Peyer's patch (tissue), 4 donors: ENCODE results near the gene REEP6. TPM values are rescaled to one million over a fixed set of nuclear protein-coding genes. Genes with fewer than 3 reads are reported as not detected.

Experiments used
- DNase-seq, 3 donors: peaks; one replicate each; pipeline ENCODE4 v3.0.0-alpha.2; 2017 to 2019
- H3K27ac ChIP-seq, 4 donors: fragments of 200-600 bp; sonication (generic); one replicate each; pipeline ENCODE4 v1.5.1; 2016 to 2019
- H3K27me3 ChIP-seq, 2 donors: fragments of 200-600 bp; sonication (generic); one replicate each; pipeline ENCODE4 v1.5.1; 2019
- H3K36me3 ChIP-seq, 3 donors: fragments of 200-600 bp; sonication (generic); one replicate each; pipeline ENCODE4 v1.5.1; 2016 to 2019
- H3K4me1 ChIP-seq, 4 donors: fragments of 200-600 bp; sonication (generic); one replicate each; pipeline ENCODE4 v1.5.1; 2016 to 2019
- H3K4me3 ChIP-seq, 4 donors: fragments of 200-600 bp; sonication (generic); 1 replicate in 3 of 4; 2 replicates in 1 of 4; pipeline ENCODE4 v1.5.1; 2016 to 2019; ENCODE audit warnings: mild to moderate bottlenecking in 1 of 4
- H3K9me3 ChIP-seq, 4 donors: fragments of 200-600 bp; sonication (generic); one replicate each; pipeline ENCODE4 v1.5.1; 2016 to 2019; ENCODE audit warnings: mild to moderate bottlenecking in 1 of 4
- POLR2A ChIP-seq, 2 donors: fragments of 450-650 bp; IDR thresholded peaks; one replicate each; pipeline ENCODE4 v1.5.1; 2017; ENCODE audit warnings: antibody characterized with exemption in 2 of 2, mild to moderate bottlenecking in 2 of 2, moderate library complexity in 2 of 2
- total RNA-seq, 4 donors: library from RNA; depleted of rRNA; stranded (reverse); fragments of >200 nt; gene quantifications; one replicate each; pipeline ENCODE4 v1.1.0, GENCODE V29; 2016
- TF ChIP-seq, protein P1 (sequence below), 6 experiments: fragments of 450-650 bp in 4 of 6; fragments of 200-600 bp in 2 of 6; sonication (generic) in 1 of 6; IDR thresholded peaks; one replicate each; pipeline ENCODE4 v1.5.1; 2017 to 2019; ENCODE audit warnings: antibody characterized with exemption in 6 of 6, mild to moderate bottlenecking in 3 of 6, moderate library complexity in 1 of 6

The REEP6 gene
- total RNA-seq, 4 donors from 2014 or later, result 7.4 to 167 (median 162) TPM

GRCh38 chr19:1503089-1503924, 12.3 kb downstream of the REEP6 start:
- Histone ChIP-seq H3K4me1 (peaks cover 3 to 25% (median 6%) of the 10 kb centered on the region in 4 donors), H3K4me3 (peak overlapping the region in 3 of 4 donors; percentile 12 to 23 (median 16)), H3K9me3 (peaks cover 0 to 2% (median 0%) of the 10 kb centered on the region in 4 donors), H3K27me3 (no peaks in the 10 kb centered on the region), H3K27ac (no peak overlapping the region), H3K36me3 (no peaks in the 10 kb centered on the region)
- TF ChIP-seq, protein P1, sequence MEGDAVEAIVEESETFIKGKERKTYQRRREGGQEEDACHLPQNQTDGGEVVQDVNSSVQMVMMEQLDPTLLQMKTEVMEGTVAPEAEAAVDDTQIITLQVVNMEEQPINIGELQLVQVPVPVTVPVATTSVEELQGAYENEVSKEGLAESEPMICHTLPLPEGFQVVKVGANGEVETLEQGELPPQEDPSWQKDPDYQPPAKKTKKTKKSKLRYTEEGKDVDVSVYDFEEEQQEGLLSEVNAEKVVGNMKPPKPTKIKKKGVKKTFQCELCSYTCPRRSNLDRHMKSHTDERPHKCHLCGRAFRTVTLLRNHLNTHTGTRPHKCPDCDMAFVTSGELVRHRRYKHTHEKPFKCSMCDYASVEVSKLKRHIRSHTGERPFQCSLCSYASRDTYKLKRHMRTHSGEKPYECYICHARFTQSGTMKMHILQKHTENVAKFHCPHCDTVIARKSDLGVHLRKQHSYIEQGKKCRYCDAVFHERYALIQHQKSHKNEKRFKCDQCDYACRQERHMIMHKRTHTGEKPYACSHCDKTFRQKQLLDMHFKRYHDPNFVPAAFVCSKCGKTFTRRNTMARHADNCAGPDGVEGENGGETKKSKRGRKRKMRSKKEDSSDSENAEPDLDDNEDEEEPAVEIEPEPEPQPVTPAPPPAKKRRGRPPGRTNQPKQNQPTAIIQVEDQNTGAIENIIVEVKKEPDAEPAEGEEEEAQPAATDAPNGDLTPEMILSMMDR (IDR thresholded peaks at IDR 0.05), result peak; percentile 46 to 78 (median 67)
- TF ChIP-seq POLR2A (IDR thresholded peaks at IDR 0.05), result no peak
- peak; percentile 41 to 81 (median 80) for DNase-seq

DNA sequence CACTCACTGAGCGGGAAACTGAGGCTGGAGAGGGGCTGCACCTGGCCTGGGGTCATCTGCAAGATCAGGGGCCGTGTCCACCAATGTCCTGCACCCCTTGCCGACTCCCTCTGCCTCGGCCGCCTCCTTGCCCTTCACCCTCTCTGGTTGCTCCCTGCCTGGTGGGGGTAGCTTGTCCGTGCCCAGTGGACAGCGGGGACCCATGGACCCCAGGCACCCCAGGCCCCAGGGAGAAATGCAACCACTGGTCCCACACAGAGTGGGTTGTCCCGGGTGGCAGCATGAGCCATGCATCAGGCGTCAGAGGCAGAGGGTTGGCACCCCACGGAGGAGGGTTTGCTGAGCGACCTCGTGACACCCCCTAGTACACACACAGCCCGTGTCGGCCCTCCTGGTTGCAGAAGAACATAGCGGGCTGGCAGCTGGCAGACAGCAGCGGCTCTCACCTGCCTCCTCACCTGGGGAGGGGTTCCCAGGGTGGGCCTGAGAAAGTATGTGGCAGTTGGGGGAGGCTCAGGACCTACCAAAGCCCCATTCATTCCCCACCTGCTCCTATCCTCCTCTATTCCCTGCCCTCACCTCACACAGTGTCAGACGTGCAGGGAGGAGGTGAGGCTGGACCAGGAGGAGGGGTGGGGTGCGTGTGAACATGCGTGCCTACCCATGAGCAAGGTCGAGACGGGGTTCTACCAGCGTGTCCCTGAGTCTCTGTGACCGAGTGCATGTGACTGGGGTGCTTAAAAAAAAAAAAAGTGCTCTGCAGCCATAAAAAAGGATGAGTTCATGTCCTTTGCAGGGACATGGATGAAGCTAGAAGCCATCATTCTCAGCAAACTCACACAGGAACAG, 13.2 kb downstream of the REEP6 start:
- no peak for DNase-seq
- peak overlapping the region in 1 of 4 donors; percentile 23 for H3K4me3 ChIP-seq
- H3K9me3 ChIP-seq, result peaks cover 0 to 8% (median 0%) of the 10 kb centered on the region in 4 donors
- H3K36me3 ChIP-seq, result no peaks in the 10 kb centered on the region
- TF ChIP-seq, protein P1 (IDR thresholded peaks at IDR 0.05), result no peak
- no peak for TF ChIP-seq POLR2A (IDR thresholded peaks at IDR 0.05)
- no peaks in the 10 kb centered on the region for H3K27me3 ChIP-seq
- H3K4me1 ChIP-seq, result peaks cover 3 to 27% (median 6%) of the 10 kb centered on the region in 4 donors
- H3K27ac ChIP-seq, result no peak overlapping the region

DNA sequence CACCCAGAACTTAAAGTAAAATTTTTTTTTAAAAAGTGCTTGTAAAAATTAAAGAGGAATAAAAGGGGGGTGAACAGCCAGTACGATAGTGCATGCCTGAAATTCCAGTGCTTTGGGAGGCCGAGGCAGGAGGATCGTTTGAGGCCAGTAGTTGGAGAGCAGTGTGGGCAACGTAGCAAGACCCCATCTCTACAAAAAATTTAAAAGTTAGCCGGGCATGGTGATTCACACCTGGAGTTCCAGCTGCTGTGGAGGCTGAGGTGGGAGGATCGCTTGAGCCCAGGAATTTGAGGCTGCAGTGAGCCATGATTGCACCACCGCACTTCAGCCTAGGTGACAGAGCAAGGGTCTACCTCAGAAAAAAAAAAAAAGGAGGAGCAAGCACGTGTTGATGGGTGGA, 14.0 kb downstream of the REEP6 start:
- Histone ChIP-seq H3K36me3 (no peaks in the 10 kb centered on the region), H3K27ac (no peak overlapping the region), H3K4me1 (peaks cover 3 to 30% (median 6%) of the 10 kb centered on the region in 4 donors), H3K9me3 (peaks cover 0 to 8% (median 0%) of the 10 kb centered on the region in 4 donors), H3K27me3 (no peaks in the 10 kb centered on the region), H3K4me3 (no peak overlapping the region)
- TF ChIP-seq, protein P1 (IDR thresholded peaks at IDR 0.05), result no peak
- no peak for TF ChIP-seq POLR2A (IDR thresholded peaks at IDR 0.05)
- DNase-seq, result no peak

- DNase-seq, result no peak
- Histone ChIP-seq H3K27me3 (no peaks in the 10 kb centered on the region), H3K36me3 (no peaks in the 10 kb centered on the region), H3K9me3 (peaks cover 0 to 8% (median 0%) of the 10 kb centered on the region in 4 donors), H3K27ac (no peak overlapping the region), H3K4me1 (peaks cover 3 to 42% (median 6%) of the 10 kb centered on the region in 4 donors), H3K4me3 (no peak overlapping the region)
- TF ChIP-seq, protein P1 (IDR thresholded peaks at IDR 0.05), result no peak
- no peak for TF ChIP-seq POLR2A (IDR thresholded peaks at IDR 0.05)
Observed at GRCh38 chr19:1505991-1506881, 15.3 kb downstream of the REEP6 start.
